IPS-15b (cell line): ENCODE data around the gene NRF1.

Source experiments
- H3K27me3 ChIP-seq: one replicate; pipeline ENCODE4 v1.6.1; 2013; ENCODE audit warnings: low read length; ENCODE audit not compliant: control insufficient read depth, insufficient read depth
- H3K36me3 ChIP-seq: one replicate; pipeline ENCODE4 v1.6.1; 2013; ENCODE audit warnings: low read length; ENCODE audit not compliant: control insufficient read depth, insufficient read depth
- H3K4me1 ChIP-seq: one replicate; pipeline ENCODE4 v1.6.1; 2013; ENCODE audit warnings: mild to moderate bottlenecking, low read length; ENCODE audit not compliant: control insufficient read depth, insufficient read depth
- H3K4me3 ChIP-seq: one replicate; pipeline ENCODE4 v1.5.1; 2013; ENCODE audit warnings: low read depth, low read length
- H3K9ac ChIP-seq: one replicate; pipeline ENCODE4 v1.6.1; 2013; ENCODE audit warnings: low read depth, mild to moderate bottlenecking, low read length
- H3K9me3 ChIP-seq: one replicate; pipeline ENCODE4 v1.6.1; 2013; ENCODE audit warnings: mild to moderate bottlenecking, low read length; ENCODE audit not compliant: control insufficient read depth, insufficient read depth

Gene NRF1

DNA sequence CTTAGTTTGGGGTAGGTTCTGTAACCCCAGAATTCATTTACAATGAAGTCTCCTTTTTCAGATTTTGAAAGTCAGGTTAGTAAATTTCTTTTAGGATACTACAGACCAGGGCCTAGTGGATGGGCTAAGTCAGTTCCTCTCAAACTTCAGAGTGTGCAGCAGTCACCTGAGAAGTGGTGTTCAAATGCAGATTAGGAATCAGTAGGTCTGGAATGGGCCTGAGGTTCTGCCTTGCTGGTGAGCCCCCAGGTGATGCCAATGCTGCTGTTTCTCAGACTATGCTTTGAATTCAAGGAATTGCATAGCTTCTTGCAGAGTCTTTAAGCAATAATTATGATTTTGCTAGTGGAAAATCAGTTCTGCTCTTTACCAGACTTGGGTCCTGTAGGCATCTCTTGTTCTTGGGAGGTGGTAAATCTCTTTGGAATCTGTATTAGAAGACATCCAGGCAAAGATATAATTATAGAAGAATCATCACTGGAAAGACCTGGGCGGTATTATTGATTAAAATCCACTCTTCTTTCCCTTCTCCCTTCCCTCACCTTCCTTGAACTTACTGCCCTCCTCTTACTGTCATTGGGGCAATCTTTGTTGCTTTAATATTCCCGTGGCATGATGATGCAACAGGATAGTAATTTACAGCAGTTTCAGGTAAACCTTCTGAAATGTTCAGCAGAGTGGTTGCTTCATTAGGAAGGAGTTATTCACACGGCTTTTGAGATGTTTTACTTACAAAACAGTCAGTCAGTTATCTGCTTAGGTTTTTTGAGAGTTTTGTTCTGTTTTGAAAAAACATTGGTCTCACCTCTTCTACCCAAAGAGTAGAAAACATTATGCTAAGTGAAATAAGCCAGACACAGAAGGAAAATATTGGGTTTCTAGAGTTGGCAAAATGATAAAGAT, 87.2 kb downstream of the NRF1 start:
- H3K9ac ChIP-seq, result no peak overlapping the region
- no peaks in the 10 kb centered on the region for H3K9me3 ChIP-seq
- H3K27me3 ChIP-seq, result no peaks in the 10 kb centered on the region
- no peak overlapping the region for H3K4me3 ChIP-seq
- H3K36me3 ChIP-seq, result no peaks in the 10 kb centered on the region
- H3K4me1 ChIP-seq, result peaks cover 8% of the 10 kb centered on the region

DNA sequence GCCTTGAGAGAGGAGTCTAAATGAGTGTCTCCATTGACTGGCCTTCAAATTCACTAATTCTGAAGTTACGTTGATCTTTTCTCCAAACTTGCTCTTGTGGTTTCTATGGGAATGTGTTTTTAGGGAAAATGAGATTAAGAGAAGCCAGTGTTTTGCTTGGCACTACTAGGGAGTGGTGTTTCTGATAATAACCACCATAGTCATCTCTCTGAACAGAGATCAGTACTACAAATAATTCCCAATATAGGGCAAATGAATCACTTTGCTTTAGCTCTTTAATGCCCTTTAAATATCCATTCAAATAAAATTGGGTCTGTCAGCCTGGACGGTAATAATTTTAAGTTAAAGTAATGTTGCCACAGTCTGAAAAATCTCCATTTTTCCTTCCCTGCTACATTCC, 90.8 kb downstream of the NRF1 start:
- Histone ChIP-seq H3K9ac (no peak overlapping the region), H3K27me3 (no peaks in the 10 kb centered on the region), H3K4me1 (peaks cover 8% of the 10 kb centered on the region), H3K9me3 (no peaks in the 10 kb centered on the region), H3K4me3 (no peak overlapping the region), H3K36me3 (no peaks in the 10 kb centered on the region)

DNA sequence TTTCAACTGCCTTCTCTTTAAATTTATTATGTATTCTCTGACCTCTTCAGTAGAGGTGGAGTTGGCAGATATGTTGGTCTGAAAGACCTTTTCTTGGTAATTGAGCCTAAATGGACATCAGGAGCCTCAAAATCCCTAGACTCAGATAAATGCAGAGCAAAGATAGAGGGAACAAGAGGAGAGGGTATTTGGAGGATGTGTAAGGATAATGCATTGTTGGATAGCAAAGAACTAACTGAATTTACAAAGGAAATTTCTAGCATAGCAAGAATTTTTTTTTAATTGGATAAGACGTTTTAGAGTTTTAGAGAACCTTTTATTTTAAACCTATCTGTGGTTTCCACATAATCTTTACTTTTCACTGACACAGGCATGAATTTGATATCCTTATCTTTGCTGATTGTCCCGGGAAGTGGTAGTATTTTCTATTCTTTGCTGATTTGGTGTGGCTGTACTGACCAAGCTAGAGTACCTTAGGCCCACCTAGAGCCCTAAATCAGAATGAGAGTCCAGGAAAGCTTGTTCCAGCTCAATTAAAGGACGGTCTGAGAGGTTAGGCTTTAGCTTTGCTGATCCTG, 91.3 kb downstream of the NRF1 start:
- Histone ChIP-seq H3K36me3 (no peaks in the 10 kb centered on the region), H3K9ac (no peak overlapping the region), H3K4me1 (peaks cover 8% of the 10 kb centered on the region), H3K9me3 (no peaks in the 10 kb centered on the region), H3K27me3 (no peaks in the 10 kb centered on the region), H3K4me3 (no peak overlapping the region)

DNA sequence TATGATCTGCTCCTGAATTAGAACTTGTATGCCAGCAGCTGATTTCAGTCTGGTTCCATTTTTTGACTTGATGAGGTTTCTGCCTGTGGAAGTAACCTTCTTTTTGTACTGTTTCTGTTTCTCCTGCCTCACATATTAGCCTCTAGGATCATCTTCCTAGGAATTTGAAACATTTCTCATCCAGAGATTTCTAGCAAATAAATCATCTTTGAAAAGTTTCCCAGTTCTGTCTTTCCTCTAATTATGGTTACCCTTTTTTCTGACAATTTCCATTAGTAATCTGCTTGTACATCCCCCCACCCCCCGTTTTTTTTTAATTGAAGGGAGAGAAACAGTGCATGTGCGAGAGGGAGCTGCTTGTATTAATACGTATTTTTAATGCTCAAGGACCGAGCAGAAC, 92.2 kb downstream of the NRF1 start:
- Histone ChIP-seq H3K36me3 (no peaks in the 10 kb centered on the region), H3K27me3 (no peaks in the 10 kb centered on the region)

DNA sequence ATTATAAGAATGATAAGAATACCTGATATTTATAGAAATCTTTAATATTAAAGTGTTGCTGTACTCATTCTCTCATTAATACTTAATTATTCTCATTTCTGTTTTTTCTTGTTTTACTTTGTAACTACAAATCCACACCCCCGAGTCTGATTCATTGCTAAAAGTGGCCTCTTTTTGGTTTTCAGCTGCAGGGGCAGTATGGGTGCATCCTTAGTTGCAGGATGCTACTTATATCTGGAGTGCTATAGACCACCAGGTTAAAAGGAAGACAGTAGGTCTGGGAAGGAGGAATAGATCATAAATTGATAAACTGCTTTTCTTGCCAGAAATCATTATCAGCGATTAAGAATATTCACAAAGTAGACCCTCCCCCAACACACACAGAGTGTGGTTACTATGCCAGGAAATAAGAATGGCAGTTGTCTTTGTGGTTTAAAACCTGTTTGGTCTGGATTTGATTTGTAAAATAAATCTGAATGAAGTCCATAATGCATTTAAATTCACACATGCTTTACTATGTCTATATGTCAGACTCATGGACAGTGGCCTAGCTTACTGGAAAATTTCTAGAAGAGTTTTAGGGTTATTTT, 96.5 kb downstream of the NRF1 start:
- no peak overlapping the region for H3K4me3 ChIP-seq
- no peaks in the 10 kb centered on the region for H3K4me1 ChIP-seq
- no peaks in the 10 kb centered on the region for H3K27me3 ChIP-seq
- H3K9me3 ChIP-seq, result no peaks in the 10 kb centered on the region
- no peak overlapping the region for H3K9ac ChIP-seq
- H3K36me3 ChIP-seq, result peaks cover 14% of the 10 kb centered on the region

More for the DNA sequence above, 92.2 kb downstream of the NRF1 start:
- H3K9ac ChIP-seq, result no peak overlapping the region
- H3K4me3 ChIP-seq, result no peak overlapping the region
- H3K4me1 ChIP-seq, result peaks cover 2% of the 10 kb centered on the region
- no peaks in the 10 kb centered on the region for H3K9me3 ChIP-seq

DNA sequence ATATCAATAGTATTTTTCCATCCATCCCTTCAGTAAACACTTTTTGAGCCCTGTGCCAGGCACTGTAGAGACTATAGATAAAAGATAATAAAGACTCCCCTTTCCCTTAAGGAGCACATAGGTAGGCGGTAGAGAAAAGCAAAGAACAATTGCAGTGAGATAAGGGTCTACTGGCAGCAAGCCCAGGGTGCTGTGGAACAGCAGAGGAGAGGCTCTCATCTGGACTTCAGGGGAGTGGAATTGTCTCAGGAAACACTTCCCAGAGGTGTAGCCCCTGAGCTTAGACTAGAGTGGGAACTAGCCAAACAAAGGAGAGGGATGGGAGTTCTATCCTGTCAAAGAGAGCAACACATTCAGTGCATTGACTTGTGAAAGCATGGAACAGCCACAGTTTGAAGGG, 102.0 kb downstream of the NRF1 start:
- Histone ChIP-seq H3K9ac (no peak overlapping the region), H3K36me3 (peaks cover 20% of the 10 kb centered on the region), H3K4me3 (no peak overlapping the region)

DNA sequence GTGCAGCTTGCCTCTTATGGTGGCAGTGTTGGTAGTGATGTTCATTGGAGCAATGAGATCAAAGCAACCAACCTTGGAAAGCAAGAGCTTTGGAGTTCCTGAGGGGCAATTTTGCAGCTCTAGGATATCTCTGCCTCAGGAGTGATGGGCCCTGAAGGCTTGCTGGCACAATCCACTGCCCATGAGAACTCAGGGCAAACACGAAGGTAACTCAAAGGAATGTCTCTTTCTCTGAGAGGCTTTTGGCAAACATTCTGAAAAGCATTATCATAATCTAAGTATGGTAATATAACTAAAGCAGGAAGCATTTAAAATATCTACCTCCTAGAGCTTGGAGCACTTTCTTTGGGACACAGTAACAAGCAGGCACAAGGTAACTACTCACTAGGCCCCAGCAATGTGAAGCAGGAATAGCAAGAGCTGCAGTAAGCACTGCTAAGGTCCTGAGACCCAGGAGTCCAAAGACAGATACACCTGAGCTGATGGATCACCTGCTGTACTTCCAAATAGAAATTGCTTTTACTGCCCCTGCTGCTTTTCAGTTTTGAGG, 103.1 kb downstream of the NRF1 start:
- H3K4me3 ChIP-seq, result no peak overlapping the region
- H3K9me3 ChIP-seq, result no peaks in the 10 kb centered on the region
- H3K36me3 ChIP-seq, result peaks cover 20% of the 10 kb centered on the region
- no peaks in the 10 kb centered on the region for H3K4me1 ChIP-seq
- no peak overlapping the region for H3K9ac ChIP-seq
- no peaks in the 10 kb centered on the region for H3K27me3 ChIP-seq

More for the DNA sequence above, 102.0 kb downstream of the NRF1 start:
- Histone ChIP-seq H3K4me1 (no peaks in the 10 kb centered on the region), H3K27me3 (no peaks in the 10 kb centered on the region), H3K9me3 (no peaks in the 10 kb centered on the region)

DNA sequence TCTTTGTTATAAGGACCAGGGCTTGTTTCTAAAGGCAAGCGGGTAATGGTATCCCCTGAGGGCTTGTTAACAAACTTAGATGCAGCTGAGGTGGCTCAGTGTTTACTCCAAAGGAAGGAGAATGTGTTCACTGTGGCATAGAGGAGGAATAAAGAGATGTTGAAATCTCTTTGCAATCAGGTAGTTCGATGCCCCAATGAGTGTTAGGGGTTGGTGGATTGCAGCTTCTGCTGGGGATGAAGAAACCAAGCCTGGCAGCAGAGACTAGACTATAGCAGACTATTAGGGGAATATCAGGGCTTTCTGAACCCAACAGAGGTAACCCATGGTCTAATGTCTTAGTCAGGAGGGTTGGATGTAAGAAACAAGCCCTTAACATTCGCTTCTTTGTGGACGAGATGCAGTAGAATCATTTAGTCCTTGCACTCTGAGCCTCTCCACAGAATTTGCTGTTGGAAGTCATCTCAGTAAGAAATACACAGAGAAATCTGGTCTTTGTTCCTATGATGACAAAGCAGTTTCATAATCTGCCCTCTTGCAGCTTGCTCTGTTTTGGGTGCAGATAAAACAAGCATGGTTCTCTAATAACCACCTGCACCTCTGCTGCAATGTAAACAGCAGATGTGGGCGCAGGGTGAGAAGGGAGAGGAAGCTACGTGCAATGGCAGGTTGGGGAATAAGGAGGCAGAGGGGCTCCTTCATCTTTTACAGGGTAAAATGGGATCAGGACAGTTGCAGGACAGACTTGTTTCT, 108.6 kb downstream of the NRF1 start:
- Histone ChIP-seq H3K4me1 (no peaks in the 10 kb centered on the region), H3K36me3 (peaks cover 10% of the 10 kb centered on the region), H3K27me3 (no peaks in the 10 kb centered on the region), H3K9ac (no peak overlapping the region), H3K4me3 (no peak overlapping the region), H3K9me3 (no peaks in the 10 kb centered on the region)

DNA sequence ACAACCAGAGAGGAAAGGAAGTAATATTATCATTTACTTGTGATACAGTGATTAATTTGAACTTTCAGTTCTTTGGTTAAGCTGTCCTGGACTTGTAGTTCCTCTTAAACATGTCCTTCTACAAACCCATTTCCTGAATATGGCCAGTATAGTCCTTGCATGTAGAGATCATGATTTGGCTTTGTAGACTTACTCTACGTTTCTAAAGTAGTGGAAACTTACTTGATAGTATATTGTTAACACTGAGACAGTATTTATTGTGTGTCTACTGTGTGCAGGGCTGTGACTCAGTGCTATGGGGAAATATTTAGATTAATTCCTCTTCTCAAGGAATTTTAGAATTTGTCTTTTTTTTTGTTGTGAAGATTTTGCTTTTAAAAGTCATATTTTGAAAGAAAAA, 109.5 kb downstream of the NRF1 start:
- Histone ChIP-seq H3K27me3 (no peaks in the 10 kb centered on the region), H3K4me3 (no peak overlapping the region), H3K4me1 (no peaks in the 10 kb centered on the region), H3K9ac (no peak overlapping the region), H3K9me3 (no peaks in the 10 kb centered on the region), H3K36me3 (peaks cover 10% of the 10 kb centered on the region)

DNA sequence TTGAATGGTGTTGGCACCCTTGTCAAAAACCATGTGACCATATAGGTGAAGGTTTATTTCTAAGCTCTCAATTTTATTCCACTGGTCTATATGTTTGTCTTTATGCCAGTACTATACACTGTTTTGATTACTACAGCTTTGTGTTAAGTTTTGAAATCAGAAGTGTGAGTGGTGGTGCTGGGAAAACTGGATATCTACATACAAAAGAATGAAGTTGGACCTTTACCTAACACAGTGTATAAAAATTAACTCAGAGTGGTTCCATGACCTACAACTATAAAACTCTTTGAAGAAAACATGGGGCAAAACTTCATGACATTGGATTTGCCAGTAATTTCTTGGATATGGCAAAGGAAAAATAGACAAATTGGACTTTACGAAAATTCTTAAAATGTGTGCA, 112.2 kb downstream of the NRF1 start:
- Histone ChIP-seq H3K4me3 (no peak overlapping the region), H3K4me1 (no peaks in the 10 kb centered on the region), H3K36me3 (peaks cover 7% of the 10 kb centered on the region)

DNA sequence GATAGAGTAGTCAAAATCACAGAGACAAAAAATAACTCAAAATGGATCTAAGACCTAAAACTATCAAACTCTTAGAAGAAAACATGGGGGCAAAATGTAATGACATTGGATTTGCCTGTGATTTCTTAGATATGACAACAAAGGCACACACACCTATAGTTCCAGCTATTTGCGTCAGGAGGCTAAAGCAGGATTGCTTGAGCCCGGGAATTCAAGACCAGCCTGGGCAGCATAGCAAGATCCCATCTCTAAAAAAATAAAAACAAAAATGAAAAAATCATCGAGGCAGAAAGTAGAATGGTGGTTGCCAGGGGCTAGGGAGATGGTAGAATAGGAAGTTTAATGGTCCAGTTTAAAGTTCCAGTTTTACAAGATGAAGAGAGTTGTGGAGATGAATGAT, 113.3 kb downstream of the NRF1 start:
- H3K4me1 ChIP-seq, result no peaks in the 10 kb centered on the region
- H3K9me3 ChIP-seq, result no peaks in the 10 kb centered on the region
- H3K36me3 ChIP-seq, result peaks cover 7% of the 10 kb centered on the region
- no peaks in the 10 kb centered on the region for H3K27me3 ChIP-seq
- H3K4me3 ChIP-seq, result no peak overlapping the region
- H3K9ac ChIP-seq, result no peak overlapping the region

More for the DNA sequence above, 112.2 kb downstream of the NRF1 start:
- Histone ChIP-seq H3K9ac (no peak overlapping the region), H3K27me3 (no peaks in the 10 kb centered on the region), H3K9me3 (no peaks in the 10 kb centered on the region)
